B cell (primary cell): Measurements from ENCODE around the gene GPRC5D. TPM values are rescaled to one million over a fixed set of nuclear protein-coding genes. Genes with fewer than 3 reads are reported as not detected.

Source experiments
- ATAC-seq: fragments of 200-7000 bp; cut with Tn5 transposase; one replicate; pipeline ENCODE4 v1.10.0; 2021; ENCODE audit warnings: low read depth, mild to moderate bottlenecking, moderate number of reproducible peaks, moderate library complexity
- CTCF ChIA-PET: fragments of 350-600 bp; sonication (Branson Sonifier 250); formaldehyde crosslinking; loops from one replicate; lab custom pipeline; 2021; ENCODE audit warnings: antibody characterized with exemption, inconsistent platforms; lab: Charles Lee
- POLR2A ChIA-PET: fragments of 350-600 bp; sonication (Branson Sonifier 250); formaldehyde crosslinking; loops from one replicate; lab custom pipeline; 2021; ENCODE audit warnings: antibody characterized with exemption; lab: Charles Lee
- DNase-seq: peaks from one replicate; pipeline ENCODE4 v3.0.0; 2013
- H2AFZ ChIP-seq: 2 replicates; pipeline ENCODE4 v1.6.1; 2012; ENCODE audit warnings: mild to moderate bottlenecking, low read depth, low read length; ENCODE audit not compliant: insufficient read depth, poor library complexity, severe bottlenecking
- H3K27ac ChIP-seq, 2 donors: 1 replicate in 1 of 2; 2 replicates in 1 of 2; pipeline ENCODE4 v1.5.1; 2012 to 2013; ENCODE audit warnings: low read length in 2 of 2, mild to moderate bottlenecking in 2 of 2, moderate library complexity in 1 of 2
- H3K27me3 ChIP-seq, 4 experiments: fragments of 200-600 bp in 1 of 4; sonication (generic) in 1 of 4; replicated peaks in 1 of 4; 1 replicate in 2 of 4; 2 replicates in 2 of 4; pipeline versions ENCODE4 v1.6.1 to v1.7.0; 2013 to 2016; ENCODE audit warnings: low read length in 3 of 4, mild to moderate bottlenecking in 2 of 4, mixed read lengths in 1 of 4, moderate library complexity in 1 of 4; ENCODE audit not compliant: insufficient read depth in 4 of 4, control insufficient read depth in 3 of 4; ENCODE audit errors: control extremely low read depth in 1 of 4
- H3K36me3 ChIP-seq, 2 experiments: replicated peaks in 1 of 2; 1 replicate in 1 of 2; 2 replicates in 1 of 2; pipeline versions ENCODE4 v1.6.1 to v1.7.1; 2013; ENCODE audit warnings: low read length in 1 of 2; ENCODE audit not compliant: insufficient read depth in 2 of 2, control insufficient read depth in 1 of 2; ENCODE audit errors: control extremely low read depth in 1 of 2, extremely low read depth in 1 of 2
- H3K4me1 ChIP-seq, 2 donors: fragments of 200-600 bp in 1 of 2; sonication (generic) in 1 of 2; 1 replicate in 1 of 2; 2 replicates in 1 of 2; pipeline versions ENCODE4 v1.5.1 to v1.6.1; 2013 to 2017; ENCODE audit warnings: low read length in 2 of 2; ENCODE audit not compliant: control insufficient read depth in 2 of 2, insufficient read depth in 2 of 2
- H3K4me2 ChIP-seq: replicated peaks from 2 replicates; pipeline ENCODE3; 2012; ENCODE audit warnings: mild to moderate bottlenecking, low read depth, low read length; ENCODE audit not compliant: poor library complexity, severe bottlenecking
- H3K4me3 ChIP-seq, 5 experiments: fragments of 200-600 bp in 1 of 5; sonication (generic) in 1 of 5; 1 replicate in 3 of 5; 2 replicates in 2 of 5; pipeline versions ENCODE4 v1.5.1 to v1.7.0; 2011 to 2016; ENCODE audit warnings: low read length in 4 of 5, mild to moderate bottlenecking in 4 of 5, low read depth in 2 of 5, control low read depth in 1 of 5, moderate library complexity in 1 of 5; ENCODE audit not compliant: insufficient read depth in 1 of 5; ENCODE audit errors: control extremely low read depth in 1 of 5, extremely low read depth in 1 of 5
- H3K79me2 ChIP-seq: fragments of 200-600 bp; sonication (generic); one replicate; pipeline ENCODE4 v1.6.0; 2016; ENCODE audit warnings: low read length; ENCODE audit not compliant: control insufficient read depth, insufficient read depth
- H3K9ac ChIP-seq: fragments of 200-600 bp; sonication (generic); 2 replicates; pipeline ENCODE4 v1.6.1; 2017; ENCODE audit warnings: mild to moderate bottlenecking, low read length, moderate library complexity
- H3K9me3 ChIP-seq, 3 donors: one replicate each; pipeline versions ENCODE4 v1.6.1 to v1.7.1; 2013; ENCODE audit warnings: low read length in 2 of 3; ENCODE audit not compliant: control insufficient read depth in 2 of 3, insufficient read depth in 1 of 3; ENCODE audit errors: control extremely low read depth in 1 of 3
- H4K20me1 ChIP-seq: 2 replicates; pipeline ENCODE4 v1.6.0; 2012; ENCODE audit warnings: mild to moderate bottlenecking, low read length; ENCODE audit not compliant: insufficient read depth, control insufficient read depth, poor library complexity, severe bottlenecking
- H3K27ac Mint-ChIP-seq: one replicate; pipeline ENCODE4 v1.8.0; 2021; ENCODE audit warnings: mixed read lengths
- H3K27me3 Mint-ChIP-seq: one replicate; pipeline ENCODE4 v1.8.0; 2021; ENCODE audit warnings: mixed read lengths
- H3K4me1 Mint-ChIP-seq: one replicate; pipeline ENCODE4 v1.8.0; 2021; ENCODE audit warnings: mixed read lengths
- H3K4me3 Mint-ChIP-seq: one replicate; pipeline ENCODE4 v1.8.0; 2021; ENCODE audit warnings: mixed read lengths
- H3K9me3 Mint-ChIP-seq: one replicate; pipeline ENCODE4 v1.8.0; 2022; ENCODE audit warnings: mixed read lengths; ENCODE audit not compliant: insufficient read depth
- CTCF ChIP-seq: fragments of 200-600 bp; IDR thresholded peaks from one replicate; pipeline ENCODE4 v1.8.0; 2022; ENCODE audit warnings: antibody characterized with exemption, mild to moderate bottlenecking
- EZH2 ChIP-seq: IDR thresholded peaks from 2 replicates; pipeline ENCODE4 v1.6.1; 2012; ENCODE audit warnings: borderline replicate concordance, low read depth, mild to moderate bottlenecking, moderate library complexity, low read length; ENCODE audit not compliant: insufficient read depth, poor library complexity, severe bottlenecking
- WGBS: methylation state at CpG from one replicate; pipeline ENCODE4 v1.1.5; 2013; ENCODE audit warnings: missing lambda C conversion rate; ENCODE audit not compliant: insufficient coverage; 5-methylcytosine and 5-hydroxymethylcytosine counted together
- intact Hi-C: fragments of 100-400 bp; cut with micrococcal nuclease; formaldehyde crosslinking; loops from one replicate; pipeline ENCODE4 v1.10.0; 2022
- polyA plus RNA-seq: library from polyadenylated mRNA; depleted of rRNA; stranded (reverse); fragments of >200 nt; gene quantifications from 2 replicates; pipeline ENCODE4 v1.2.3, GENCODE V29; 2012
- total RNA-seq, 2 donors: library from RNA; stranded (reverse); fragments of 120-200 nt in 1 of 2; gene quantifications; 1 replicate in 1 of 2; 2 replicates in 1 of 2; pipeline versions ENCODE4 v1.2.3 to v1.2.4, GENCODE V29; 2013 to 2022

GPRC5D gene
- total and polyA plus RNA-seq, 2 donors (not counting 1 experiment from before 2014, with no cell fraction given) = 0.47 to 7.7 TPM

- no peak for ATAC-seq
- H3K9me3 ChIP-seq = no peaks in the 10 kb centered on the region
- H4K20me1 ChIP-seq = no peaks in the 10 kb centered on the region
- H3K79me2 ChIP-seq = no peaks in the 10 kb centered on the region
- peaks cover 23 to 24% of the 10 kb centered on the region in 2 donors for H3K4me1 ChIP-seq
- ChIA-PET CTCF (interaction anchor here (3.4 to 3.8 kb wide), 2 partner anchors 120 to 304 kb away, joined by 13 to 19 read pairs; no protein-coding TSS in a partner anchor), POLR2A (no interaction called here)
- no peak overlapping the region for H3K4me3 Mint-ChIP-seq
- H3K4me1 Mint-ChIP-seq = peaks cover 18% of the 10 kb centered on the region
- no peak overlapping the region for H2AFZ ChIP-seq
- no peak overlapping the region for H3K4me3 ChIP-seq
- WGBS = 90% methylated on average over 14 of the region's 14 CpGs
- H3K27me3 Mint-ChIP-seq = no peaks in the 10 kb centered on the region
- no peak overlapping the region for H3K27ac ChIP-seq
- intact Hi-C loops = no loop called here
- no peak overlapping the region for H3K4me2 ChIP-seq
- H3K9me3 Mint-ChIP-seq = no peaks in the 10 kb centered on the region
- H3K36me3 ChIP-seq = no peaks in the 10 kb centered on the region
- H3K9ac ChIP-seq = no peak overlapping the region
- no peak for DNase-seq
- peaks cover 0 to 4% (median 0%) of the 10 kb centered on the region in 4 experiments for H3K27me3 ChIP-seq
- no peak overlapping the region for H3K27ac Mint-ChIP-seq
- TF ChIP-seq EZH2 = no peak
- TF ChIP-seq CTCF = no peak
These were observed 43.7 kb downstream of the GPRC5D start for GRCh38 chr12:12908252-12908651.

- Histone ChIP-seq H2AFZ (no peak overlapping the region), H3K9me3 (no peaks in the 10 kb centered on the region), H4K20me1 (no peaks in the 10 kb centered on the region), H3K4me3 (no peak overlapping the region), H3K27me3 (peaks cover 0 to 4% (median 0%) of the 10 kb centered on the region in 4 experiments), H3K4me1 (peaks cover 23 to 24% of the 10 kb centered on the region in 2 donors), H3K36me3 (no peaks in the 10 kb centered on the region), H3K4me2 (no peak overlapping the region), H3K27ac (no peak overlapping the region), H3K9ac (no peak overlapping the region), H3K79me2 (no peaks in the 10 kb centered on the region)
- POLR2A ChIA-PET = no interaction called here
- ATAC-seq (no peak), DNase-seq (no peak)
- Mint-ChIP-seq H3K4me3 (no peak overlapping the region), H3K27ac (no peak overlapping the region), H3K9me3 (no peaks in the 10 kb centered on the region), H3K4me1 (peaks cover 18% of the 10 kb centered on the region), H3K27me3 (no peaks in the 10 kb centered on the region)
- CTCF ChIA-PET = interaction anchor here (3.8 kb wide), 1 partner anchor 119 kb away, joined by 13 read pairs; no protein-coding TSS in a partner anchor
- intact Hi-C loops = no loop called here
- WGBS = 100% methylated on average over 1 of the region's 5 CpGs
- TF ChIP-seq EZH2 (no peak), CTCF (no peak)
These were observed 44.4 kb downstream of the GPRC5D start for GRCh38 chr12:12907552-12907951.
